HepG2 (cell line): ENCODE results near the gene VSNL1. TPM values are rescaled to one million over a fixed set of nuclear protein-coding genes. Genes with fewer than 3 reads are reported as not detected.
A peak's percentile ranks its signal among the peaks of the same experiment; 100 is the strongest.

ENCODE experiments used
- ATAC-seq: fragments of 200-7000 bp; cut with Tn5 transposase; 3 replicates; pipeline ENCODE4 v1.9.1; 2020; ENCODE audit warnings: mild to moderate bottlenecking, moderate library complexity
- BruUV-seq: library from RNA; stranded (reverse); fragments of 400-500 nt; replicated peaks from 2 replicates; lab custom pipeline; 2021; lab: Mats Ljungman, UMichigan
- CTCF ChIA-PET: fragments of 300-600 bp; formaldehyde crosslinking; extraction: SDS; loops from one replicate; lab custom pipeline; 2021; ENCODE audit warnings: low total read pairs, inconsistent platforms, low intra/inter-chr PET ratio; lab: Yijun Ruan, JAX
- POLR2A ChIA-PET: fragments of 350-600 bp; sonication (Branson Sonifier 250); formaldehyde crosslinking; loops from one replicate; lab custom pipeline; 2020; ENCODE audit warnings: antibody characterized with exemption, inconsistent platforms; lab: Yijun Ruan, JAX
- DNase-seq: peaks from one replicate; pipeline ENCODE4 v3.0.0-alpha.2; 2015; ENCODE audit warnings: low spot score
- FAIRE-seq: peaks from 3 replicates; lab custom pipeline; 2011; peaks lifted over from hg19 to GRCh38; lab: Jason Lieb, UNC
- H2AFZ ChIP-seq: one replicate; pipeline ENCODE4 v1.6.1; 2011; ENCODE audit warnings: low read length, inconsistent platforms
- H3K27ac ChIP-seq: fragments of 300-600 bp; 3 replicates; pipeline ENCODE4 v1.8.0; 2011; ENCODE audit warnings: mixed run types, mild to moderate bottlenecking, mixed read lengths, low read length, inconsistent platforms; ENCODE audit not compliant: insufficient read depth; ENCODE audit errors: extremely low read length
- H3K27me3 ChIP-seq, 2 experiments: fragments of 200-600 bp in 1 of 2; 2 replicates in 1 of 2; 3 replicates in 1 of 2; pipeline versions ENCODE4 v1.6.0 to v1.8.0; 2011; ENCODE audit warnings: low read length in 2 of 2, mild to moderate bottlenecking in 2 of 2, moderate library complexity in 2 of 2, inconsistent platforms in 1 of 2; ENCODE audit not compliant: insufficient read depth in 2 of 2, control insufficient read depth in 1 of 2
- H3K36me3 ChIP-seq, 2 experiments: fragments of 200-600 bp in 1 of 2; replicated peaks in 1 of 2; 2 replicates in 1 of 2; 3 replicates in 1 of 2; pipeline versions ENCODE4 v1.5.1 to v1.8.0; 2011; ENCODE audit warnings: low read length in 2 of 2, inconsistent platforms in 1 of 2; ENCODE audit not compliant: insufficient read depth in 2 of 2, control insufficient read depth in 1 of 2
- H3K4me1 ChIP-seq: 2 replicates; pipeline ENCODE4 v1.5.1; 2012; ENCODE audit warnings: low read length, inconsistent platforms; ENCODE audit not compliant: insufficient read depth
- H3K4me2 ChIP-seq: 2 replicates; pipeline ENCODE4 v1.6.0; 2011; ENCODE audit warnings: low read depth, low read length, inconsistent platforms
- H3K4me3 ChIP-seq, 3 experiments: fragments of 200-600 bp in 1 of 3; sonication (generic), shearing (Covaris generic) in 1 of 3; replicated peaks in 1 of 3; 2 replicates each; pipeline ENCODE4 v1.5.1; 2011 to 2016; ENCODE audit warnings: low read length in 3 of 3, inconsistent platforms in 2 of 3, low read depth in 2 of 3, mild to moderate bottlenecking in 2 of 3, control low read depth in 1 of 3, mixed read lengths in 1 of 3; ENCODE audit not compliant: insufficient read depth in 1 of 3
- H3K79me2 ChIP-seq: one replicate; pipeline ENCODE4 v1.6.1; 2011; ENCODE audit warnings: low read length, inconsistent platforms; ENCODE audit not compliant: insufficient read depth
- H3K9ac ChIP-seq: 2 replicates; pipeline ENCODE4 v1.6.0; 2011; ENCODE audit warnings: mild to moderate bottlenecking, low read depth, low read length, inconsistent platforms; ENCODE audit not compliant: insufficient read depth
- H3K9me3 ChIP-seq: 2 replicates; pipeline ENCODE4 v1.5.1; 2012; ENCODE audit warnings: mild to moderate bottlenecking, low read length
- H4K20me1 ChIP-seq: 2 replicates; pipeline ENCODE4 v1.6.0; 2011; ENCODE audit warnings: inconsistent platforms, mild to moderate bottlenecking, low read length, moderate library complexity; ENCODE audit not compliant: insufficient read depth
- CEBPB ChIP-seq: IDR thresholded peaks from 2 replicates; pipeline ENCODE4 v1.6.1; 2011; ENCODE audit warnings: low read depth, low read length, improper control_type of control experiment, borderline replicate concordance
- CEBPG ChIP-seq: IDR thresholded peaks from 2 replicates; pipeline ENCODE4 v1.6.1; 2016
- KAT7 ChIP-seq: IDR thresholded peaks from 2 replicates; pipeline ENCODE4 v1.6.1; 2018; ENCODE audit warnings: borderline replicate concordance, missing compliant biosample characterization
- ONECUT2 ChIP-seq: sonication (generic); formaldehyde crosslinking; IDR thresholded peaks from 2 replicates; pipeline ENCODE4 v1.4.0; 2020; ENCODE audit warnings: missing genetic modification reagents
- ZC3H13 ChIP-seq: sonication (generic); formaldehyde crosslinking; IDR thresholded peaks from 2 replicates; pipeline ENCODE4 v1.8.1; 2023; ENCODE audit warnings: mild to moderate bottlenecking, missing genetic modification reagents, moderate library complexity
- ZFAT ChIP-seq: sonication (generic); formaldehyde crosslinking; conservative IDR thresholded peaks from 2 replicates; pipeline ENCODE4 v1.8.1; 2023; ENCODE audit warnings: missing genetic modification reagents, inconsistent platforms
- ZNF234 ChIP-seq: sonication (generic); formaldehyde crosslinking; conservative IDR thresholded peaks from 2 replicates; pipeline ENCODE4 v1.5.1; 2020; ENCODE audit warnings: mild to moderate bottlenecking, missing genetic modification reagents
- ZNF569 ChIP-seq: sonication (generic); formaldehyde crosslinking; IDR thresholded peaks from 2 replicates; pipeline ENCODE4 v1.5.0; 2020; ENCODE audit warnings: mild to moderate bottlenecking, missing genetic modification reagents, moderate library complexity, borderline replicate concordance
- WGBS: methylation state at CpG from one replicate; pipeline ENCODE4 v1.1.6; 2017; ENCODE audit warnings: low lambda C conversion rate; 5-methylcytosine and 5-hydroxymethylcytosine counted together
- in situ Hi-C: cut with HindIII; loops from 2 replicates; pipeline ENCODE4 v1.10.0; 2017; ENCODE audit warnings: low pct_unique_long_range_greater_than_20kb; ENCODE audit not compliant: extremely low pct_ligation_motif_present
- intact Hi-C: fragments of 100-400 bp; cut with micrococcal nuclease; formaldehyde crosslinking; loops from one replicate; pipeline ENCODE4 v1.10.0; 2022; ENCODE audit not compliant: unreplicated experiment
- polyA plus RNA-seq, 8 experiments: library from polyadenylated mRNA; depleted of rRNA in 3 of 8; stranded (reverse) in 7 of 8; unstranded in 1 of 8; fragments of >200 nt; fragmentation: Illumina TruSeq in 4 of 8; extraction: Trizol in 4 of 8; gene quantifications; 2 replicates each; pipeline versions ENCODE4 v1.2.1 to v1.2.3, GENCODE V29; 2011 to 2016; ENCODE audit warnings: low read depth in 4 of 8, missing spikeins in 1 of 8, mixed read lengths in 1 of 8; ENCODE audit not compliant: insufficient read depth in 1 of 8
- total RNA-seq, 5 experiments: library from RNA; depleted of rRNA; stranded (reverse); fragments of >200 nt; fragmentation: Illumina TruSeq; extraction: Trizol; gene quantifications; 2 replicates each; pipeline ENCODE4 v1.2.3, GENCODE V29; 2016; ENCODE audit warnings: low read depth in 1 of 5
- TF ChIP-seq, protein P1 (sequence below): sonication (generic); formaldehyde crosslinking; IDR thresholded peaks from 2 replicates; pipeline ENCODE4 v1.4.0; 2020; ENCODE audit warnings: missing genetic modification reagents, borderline replicate concordance
- TF ChIP-seq, protein P2 (sequence below): IDR thresholded peaks from 2 replicates; pipeline ENCODE4 v1.6.1; 2012; ENCODE audit warnings: low read depth, low read length, improper control_type of control experiment

VSNL1 gene
- total and polyA plus RNA-seq, 2 of the 13 experiments (the other 11 are each of a cell fraction or from before 2014, with no cell fraction given): 63.2 to 95.9 TPM

- TF ChIP-seq, protein P1, sequence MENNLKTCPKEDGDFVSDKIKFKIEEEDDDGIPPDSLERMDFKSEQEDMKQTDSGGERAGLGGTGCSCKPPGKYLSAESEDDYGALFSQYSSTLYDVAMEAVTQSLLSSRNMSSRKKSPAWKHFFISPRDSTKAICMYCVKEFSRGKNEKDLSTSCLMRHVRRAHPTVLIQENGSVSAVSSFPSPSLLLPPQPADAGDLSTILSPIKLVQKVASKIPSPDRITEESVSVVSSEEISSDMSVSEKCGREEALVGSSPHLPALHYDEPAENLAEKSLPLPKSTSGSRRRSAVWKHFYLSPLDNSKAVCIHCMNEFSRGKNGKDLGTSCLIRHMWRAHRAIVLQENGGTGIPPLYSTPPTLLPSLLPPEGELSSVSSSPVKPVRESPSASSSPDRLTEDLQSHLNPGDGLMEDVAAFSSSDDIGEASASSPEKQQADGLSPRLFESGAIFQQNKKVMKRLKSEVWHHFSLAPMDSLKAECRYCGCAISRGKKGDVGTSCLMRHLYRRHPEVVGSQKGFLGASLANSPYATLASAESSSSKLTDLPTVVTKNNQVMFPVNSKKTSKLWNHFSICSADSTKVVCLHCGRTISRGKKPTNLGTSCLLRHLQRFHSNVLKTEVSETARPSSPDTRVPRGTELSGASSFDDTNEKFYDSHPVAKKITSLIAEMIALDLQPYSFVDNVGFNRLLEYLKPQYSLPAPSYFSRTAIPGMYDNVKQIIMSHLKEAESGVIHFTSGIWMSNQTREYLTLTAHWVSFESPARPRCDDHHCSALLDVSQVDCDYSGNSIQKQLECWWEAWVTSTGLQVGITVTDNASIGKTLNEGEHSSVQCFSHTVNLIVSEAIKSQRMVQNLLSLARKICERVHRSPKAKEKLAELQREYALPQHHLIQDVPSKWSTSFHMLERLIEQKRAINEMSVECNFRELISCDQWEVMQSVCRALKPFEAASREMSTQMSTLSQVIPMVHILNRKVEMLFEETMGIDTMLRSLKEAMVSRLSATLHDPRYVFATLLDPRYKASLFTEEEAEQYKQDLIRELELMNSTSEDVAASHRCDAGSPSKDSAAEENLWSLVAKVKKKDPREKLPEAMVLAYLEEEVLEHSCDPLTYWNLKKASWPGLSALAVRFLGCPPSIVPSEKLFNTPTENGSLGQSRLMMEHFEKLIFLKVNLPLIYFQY (CRISPR knock-in tag): no peak
- TF ChIP-seq ZFAT (CRISPR knock-in tag) (no peak), ZNF569 (CRISPR knock-in tag) (no peak)
Measured at GRCh38 chr2:17545680-17546613, 5.5 kb downstream of the VSNL1 start (continued).

DNA sequence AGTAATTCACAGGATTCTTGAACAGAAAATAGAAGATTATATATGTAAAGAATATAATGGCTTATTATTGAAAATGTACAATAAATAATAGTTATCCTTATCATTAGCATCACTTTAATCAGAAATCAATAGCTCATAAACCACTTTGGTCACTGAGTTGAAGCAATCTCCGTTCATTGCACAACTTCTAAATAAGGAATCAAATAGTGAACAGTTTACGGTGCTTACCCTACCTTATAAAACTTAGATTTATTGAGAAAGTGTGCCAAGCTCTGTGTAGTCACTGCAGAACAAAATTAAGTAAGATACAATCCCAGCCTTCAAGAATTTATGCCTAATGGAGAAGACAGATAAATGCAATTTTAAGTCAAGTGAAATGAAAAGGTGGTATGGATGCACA is 6.7 kb downstream of the VSNL1 start:
- Histone ChIP-seq H3K27ac (peak overlapping the region; percentile 94), H3K9ac (peak overlapping the region; percentile 57), H2AFZ (no peak overlapping the region), H3K27me3 (no peaks in the 10 kb centered on the region; a peak in 1 of 5 replicates), H3K9me3 (no peaks in the 10 kb centered on the region), H3K4me3 (peak overlapping the region in 2 of 3 experiments; percentile 50 to 59; a peak in 2 of 6 replicates), H4K20me1 (no peaks in the 10 kb centered on the region), H3K4me1 (peaks cover 86% of the 10 kb centered on the region), H3K4me2 (peak overlapping the region; percentile 97), H3K36me3 (peaks cover 7 to 9% of the 10 kb centered on the region in 2 experiments; a peak in 4 of 5 replicates), H3K79me2 (peaks cover 96% of the 10 kb centered on the region)
- intact Hi-C loops: no loop called here
- in situ Hi-C loops: loop anchor here (10.0 kb wide), 2 partner anchors 48 to 208 kb away; partner anchors contain the start of genes GEN1 and SMC6
- ATAC-seq (no peak), FAIRE-seq (no peak), DNase-seq (no peak)
- CTCF ChIA-PET: no interaction called here
- POLR2A ChIA-PET: interaction anchor here (0.7 to 1.0 kb wide), 2 partner anchors 10 to 33 kb away, joined by 3 read pairs; no protein-coding TSS in a partner anchor
- WGBS: 61% methylated on average over 2 of the region's 2 CpGs
- TF ChIP-seq ONECUT2 (CRISPR knock-in tag): peak; percentile 68
- TF ChIP-seq ZNF234 (CRISPR knock-in tag): no peak
- peak; percentile 70 for TF ChIP-seq CEBPG (CRISPR knock-in tag)
- TF ChIP-seq ZC3H13 (CRISPR knock-in tag): no peak
- TF ChIP-seq, protein P2, sequence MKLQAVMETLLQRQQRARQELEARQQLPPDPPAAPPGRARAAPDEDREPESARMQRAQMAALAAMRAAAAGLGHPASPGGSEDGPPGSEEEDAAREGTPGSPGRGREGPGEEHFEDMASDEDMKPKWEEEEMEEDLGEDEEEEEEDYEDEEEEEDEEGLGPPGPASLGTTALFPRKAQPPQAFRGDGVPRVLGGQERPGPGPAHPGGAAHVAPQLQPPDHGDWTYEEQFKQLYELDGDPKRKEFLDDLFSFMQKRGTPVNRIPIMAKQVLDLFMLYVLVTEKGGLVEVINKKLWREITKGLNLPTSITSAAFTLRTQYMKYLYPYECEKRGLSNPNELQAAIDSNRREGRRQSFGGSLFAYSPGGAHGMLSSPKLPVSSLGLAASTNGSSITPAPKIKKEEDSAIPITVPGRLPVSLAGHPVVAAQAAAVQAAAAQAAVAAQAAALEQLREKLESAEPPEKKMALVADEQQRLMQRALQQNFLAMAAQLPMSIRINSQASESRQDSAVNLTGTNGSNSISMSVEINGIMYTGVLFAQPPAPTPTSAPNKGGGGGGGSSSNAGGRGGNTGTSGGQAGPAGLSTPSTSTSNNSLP: 0 out of 2 replicates have a peak, but pooled peaks have one; percentile 31
- TF ChIP-seq KAT7 (CRISPR knock-in tag): 0 out of 2 replicates have a peak, but pooled peaks have one; percentile 53
- peak; percentile 77; the same call in 1 of the 2 replicates for TF ChIP-seq CEBPB
- BruUV-seq: no TSS peak
